Neural cell (in vitro differentiated cells): ENCODE measurements around the gene UNCX. TPM values are rescaled to one million over a fixed set of nuclear protein-coding genes. Genes with fewer than 3 reads are reported as not detected.
A peak's percentile ranks its signal among the peaks of the same experiment; 100 is the strongest.

ENCODE experiments used
- H2AFZ ChIP-seq: fragments of 200-600, 300-800 bp; sonication (generic), shearing (Covaris generic); 2 replicates; pipeline ENCODE4 v1.6.0; 2014; ENCODE audit warnings: low read depth, mild to moderate bottlenecking, antibody characterized with exemption, low read length, moderate library complexity
- H3F3A ChIP-seq: fragments of 200-600 bp; shearing (Covaris generic); 2 replicates; pipeline ENCODE4 v1.6.1; 2016; ENCODE audit warnings: mild to moderate bottlenecking, moderate library complexity, mixed read lengths, antibody characterized with exemption, low read length; ENCODE audit not compliant: insufficient read depth, poor library complexity, severe bottlenecking
- H3K27ac ChIP-seq: fragments of 200-600, 300-800 bp; sonication (generic), shearing (Covaris generic); 2 replicates; pipeline ENCODE4 v1.5.1; 2014; ENCODE audit warnings: mild to moderate bottlenecking, low read length, moderate library complexity
- H3K27me3 ChIP-seq: fragments of 300-800, 200-600 bp; sonication (generic), shearing (Covaris generic); 2 replicates; pipeline ENCODE4 v1.6.0; 2014; ENCODE audit warnings: mild to moderate bottlenecking, low read depth, low read length, moderate library complexity; ENCODE audit not compliant: insufficient read depth
- H3K36me3 ChIP-seq: fragments of 300-800, 200-600 bp; sonication (generic), shearing (Covaris generic); 2 replicates; pipeline ENCODE4 v1.5.1; 2014; ENCODE audit warnings: mild to moderate bottlenecking, antibody characterized with exemption, low read length, moderate library complexity; ENCODE audit not compliant: insufficient read depth
- H3K4me2 ChIP-seq: fragments of 300-800, 200-600 bp; sonication (generic), shearing (Covaris generic); 2 replicates; pipeline ENCODE4 v1.6.0; 2014; ENCODE audit warnings: mild to moderate bottlenecking, low read length
- H3K4me3 ChIP-seq: fragments of 300-800, 200-600 bp; sonication (generic), shearing (Covaris generic); 2 replicates; pipeline ENCODE4 v1.5.1; 2014; ENCODE audit warnings: mild to moderate bottlenecking, low read length, moderate library complexity
- H3K79me2 ChIP-seq: fragments of 200-600 bp; shearing (Covaris generic); replicated peaks from 2 replicates; pipeline ENCODE4 v1.6.0; 2014; ENCODE audit warnings: mild to moderate bottlenecking, low read length, moderate library complexity; ENCODE audit not compliant: insufficient read depth
- H3K9ac ChIP-seq: fragments of 300-800, 200-600 bp; sonication (generic), shearing (Covaris generic); 2 replicates; pipeline ENCODE4 v1.6.1; 2016; ENCODE audit warnings: mild to moderate bottlenecking, low read length, mixed read lengths
- H3K9me2 ChIP-seq: fragments of 200-600 bp; shearing (Covaris generic); 2 replicates; pipeline ENCODE4 v1.6.1; 2016; ENCODE audit warnings: mild to moderate bottlenecking, low read length, mixed read lengths; ENCODE audit not compliant: insufficient read depth
- H3K9me3 ChIP-seq: fragments of 200-600, 300-800 bp; sonication (generic), shearing (Covaris generic); 2 replicates; pipeline ENCODE4 v1.6.1; 2016; ENCODE audit warnings: mild to moderate bottlenecking, mixed run types, low read length, moderate library complexity, mixed read lengths
- H4K20me1 ChIP-seq: fragments of 200-600 bp; shearing (Covaris generic); 2 replicates; pipeline ENCODE4 v1.6.1; 2016; ENCODE audit warnings: mild to moderate bottlenecking, mixed run types; ENCODE audit not compliant: insufficient read depth
- EZH2 ChIP-seq: fragments of 200-600, 300-800 bp; shearing (Covaris generic), sonication (generic); IDR thresholded peaks from 2 replicates; pipeline ENCODE4 v1.6.1; 2014; ENCODE audit warnings: antibody characterized with exemption, low read length, borderline replicate concordance, mild to moderate bottlenecking; ENCODE audit not compliant: insufficient read depth, poor library complexity, severe bottlenecking
- MXI1 ChIP-seq: fragments of 450-650 bp; conservative IDR thresholded peaks from 2 replicates; pipeline ENCODE4 v1.6.1; 2014; ENCODE audit warnings: antibody characterized with exemption, mild to moderate bottlenecking; ENCODE audit not compliant: poor library complexity, severe bottlenecking
- POLR2AphosphoS5 ChIP-seq: IDR thresholded peaks from 2 replicates; pipeline ENCODE4 v1.6.1; 2012
- RAD21 ChIP-seq: fragments of 450-650 bp; conservative IDR thresholded peaks from 2 replicates; pipeline ENCODE4 v1.6.1; 2014; ENCODE audit warnings: antibody characterized with exemption, mild to moderate bottlenecking, moderate library complexity
- REST ChIP-seq: IDR thresholded peaks from 2 replicates; pipeline ENCODE4 v1.6.1; 2012; ENCODE audit warnings: borderline replicate concordance
- SMC3 ChIP-seq: fragments of 450-650 bp; conservative IDR thresholded peaks from 2 replicates; pipeline ENCODE4 v1.6.1; 2014; ENCODE audit warnings: antibody characterized with exemption, mild to moderate bottlenecking, moderate library complexity; ENCODE audit not compliant: poor library complexity
- polyA plus RNA-seq: library from polyadenylated mRNA; depleted of rRNA; stranded (reverse); fragments of >200 nt; gene quantifications from 2 replicates; pipeline ENCODE4 v1.2.3, GENCODE V29; 2014

The UNCX gene
- polyA plus RNA-seq, 1 donor from 2014 or later, result 1.6 TPM

- H2AFZ ChIP-seq, result no peak overlapping the region
- peaks cover 79% of the 10 kb centered on the region for H3K27me3 ChIP-seq
- peak; percentile 6 for TF ChIP-seq POLR2AphosphoS5
- no peak for TF ChIP-seq REST
- no peaks in the 10 kb centered on the region for H3K9me3 ChIP-seq
- H3K27ac ChIP-seq, result no peak overlapping the region
- H3K36me3 ChIP-seq, result no peaks in the 10 kb centered on the region
- H3K9ac ChIP-seq, result peak overlapping the region; percentile 26
- H4K20me1 ChIP-seq, result no peaks in the 10 kb centered on the region
- H3K4me3 ChIP-seq, result peak overlapping the region; percentile 48
- H3K4me2 ChIP-seq, result no peak overlapping the region
- H3K9me2 ChIP-seq, result no peaks in the 10 kb centered on the region
- no peaks in the 10 kb centered on the region for H3K79me2 ChIP-seq
- no peaks in the 10 kb centered on the region for H3F3A ChIP-seq
Observed at GRCh38 chr7:1234049-1234880, 1.6 kb downstream of the UNCX start.

GRCh38 chr7:1234881-1235500, 2.3 kb downstream of the UNCX start:
- Histone ChIP-seq H4K20me1 (no peaks in the 10 kb centered on the region), H3K9me3 (no peaks in the 10 kb centered on the region), H3K27ac (no peak overlapping the region), H3K36me3 (no peaks in the 10 kb centered on the region), H2AFZ (no peak overlapping the region), H3K9me2 (no peaks in the 10 kb centered on the region), H3K79me2 (no peaks in the 10 kb centered on the region), H3K4me3 (peak overlapping the region; percentile 48), H3K9ac (peak overlapping the region; percentile 23), H3K4me2 (no peak overlapping the region), H3K27me3 (peaks cover 83% of the 10 kb centered on the region), H3F3A (no peaks in the 10 kb centered on the region)
- TF ChIP-seq MXI1, result no peak
- TF ChIP-seq REST, result no peak
- no peak for TF ChIP-seq RAD21
- TF ChIP-seq POLR2AphosphoS5, result no peak
- no peak for TF ChIP-seq SMC3
- peak; percentile 99 for TF ChIP-seq EZH2
